T-helper 1 cell (primary cell): ENCODE data around the gene TMEM185A.
"Not testable (repeated sequence)": the region's sequence is repeated elsewhere in the genome, so short reads cannot be mapped to it uniquely, and the experiment has no call there.

ENCODE experiments used
- DNase-seq, 5 donors: peaks; one replicate each; pipeline ENCODE4 v3.0.0-alpha.2; 2012 to 2020

Gene TMEM185A

DNA sequence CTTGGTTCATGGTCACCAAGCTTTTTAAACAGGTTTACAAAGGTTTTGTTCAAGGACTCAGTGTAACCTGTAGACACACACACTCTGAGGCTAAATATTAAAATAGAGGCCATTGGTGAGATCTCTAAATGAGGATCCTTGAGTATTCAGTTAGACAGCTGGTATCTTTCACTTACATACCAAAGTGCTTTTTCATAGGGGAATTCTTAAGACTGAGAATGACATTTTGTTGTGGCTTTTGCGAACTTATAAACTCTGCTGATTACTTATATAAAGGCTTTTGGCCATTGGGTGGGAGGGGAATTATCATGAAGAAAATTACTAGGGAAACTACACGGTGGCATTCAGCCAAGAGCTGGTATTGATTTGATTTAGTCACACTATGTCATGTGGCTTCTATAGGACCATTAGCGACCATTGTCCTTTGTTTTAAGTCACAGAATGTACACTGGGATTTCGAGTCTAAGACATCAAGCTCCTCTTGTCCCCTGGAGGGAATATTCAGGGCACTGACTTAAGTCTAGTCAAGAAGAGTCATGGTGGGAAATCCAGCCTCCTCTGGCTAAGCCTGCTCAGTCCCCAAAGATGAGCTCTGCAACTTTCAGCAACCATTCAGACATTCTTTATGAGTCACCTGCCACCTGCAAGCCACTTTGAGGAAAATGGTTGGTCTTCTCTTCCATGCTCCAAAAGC is 80.2 kb downstream of the TMEM185A start:
- not testable (repeated sequence) for DNase-seq

DNA sequence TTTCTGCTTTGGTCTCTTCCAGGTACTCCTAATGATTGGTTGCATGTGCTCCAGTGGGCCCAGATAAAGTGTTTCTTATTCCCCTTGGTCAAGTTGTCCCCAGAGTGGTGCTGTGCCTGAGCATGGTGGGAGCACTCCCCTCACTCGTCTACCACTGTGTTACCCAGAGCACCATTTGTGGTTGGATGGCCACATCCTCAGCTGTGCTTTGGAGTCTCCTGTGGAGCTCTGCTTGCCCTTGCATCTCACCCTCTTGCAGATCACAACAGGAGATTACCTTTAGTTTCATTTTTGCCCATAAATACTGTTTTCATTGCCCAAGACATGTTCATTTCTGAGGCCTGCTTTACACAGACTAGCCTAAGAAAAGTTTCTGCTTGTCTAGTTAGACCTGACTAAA is 81.1 kb downstream of the TMEM185A start:
- DNase-seq = not testable (repeated sequence)

DNA sequence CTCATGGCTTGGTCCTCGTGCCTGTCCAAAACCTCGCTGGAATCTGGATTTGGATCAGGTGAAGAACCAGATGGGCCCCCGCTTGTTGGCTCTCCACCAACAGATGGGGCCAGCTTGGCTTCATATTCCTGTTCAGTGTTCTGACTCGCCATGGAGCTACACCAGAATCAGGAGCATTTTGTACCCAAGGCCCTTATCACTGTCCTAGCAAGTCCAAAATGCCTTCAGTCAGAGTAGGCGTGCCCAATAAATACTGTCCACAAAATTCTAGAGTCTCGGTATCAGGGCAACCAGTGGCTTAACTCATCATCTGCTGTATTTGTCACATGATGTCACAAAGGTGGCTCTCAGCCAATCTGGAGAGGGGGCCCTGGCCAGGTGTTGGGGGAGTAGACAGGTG is 81.9 kb downstream of the TMEM185A start, which contains the start of gene HSFX3:
HSFX3 (minus strand) TSS at position 224 of the 400 bp plus-strand sequence; CDS start at position 152, 72 bp downstream.
- DNase-seq = not testable (repeated sequence)

DNA sequence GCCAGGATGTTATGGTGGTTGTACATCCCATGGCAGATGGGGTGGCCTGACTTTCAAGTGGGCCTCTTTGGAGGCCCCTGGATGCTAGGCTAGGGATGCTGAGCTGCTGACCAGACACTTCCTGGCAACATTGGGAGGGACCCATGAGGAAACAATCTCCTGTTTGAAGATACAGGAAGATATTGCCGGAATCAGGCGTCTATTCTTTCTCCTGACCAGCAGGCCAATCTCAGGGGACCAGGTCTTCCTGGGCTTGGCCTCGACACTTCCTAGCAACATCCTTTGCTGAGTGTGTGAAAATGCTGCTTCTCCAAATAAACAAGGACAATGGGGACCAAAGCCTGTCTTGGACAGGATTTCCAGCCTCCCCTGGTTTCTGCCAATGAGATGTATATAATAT is 83.8 kb downstream of the TMEM185A start:
- DNase-seq = not testable (repeated sequence)

DNA sequence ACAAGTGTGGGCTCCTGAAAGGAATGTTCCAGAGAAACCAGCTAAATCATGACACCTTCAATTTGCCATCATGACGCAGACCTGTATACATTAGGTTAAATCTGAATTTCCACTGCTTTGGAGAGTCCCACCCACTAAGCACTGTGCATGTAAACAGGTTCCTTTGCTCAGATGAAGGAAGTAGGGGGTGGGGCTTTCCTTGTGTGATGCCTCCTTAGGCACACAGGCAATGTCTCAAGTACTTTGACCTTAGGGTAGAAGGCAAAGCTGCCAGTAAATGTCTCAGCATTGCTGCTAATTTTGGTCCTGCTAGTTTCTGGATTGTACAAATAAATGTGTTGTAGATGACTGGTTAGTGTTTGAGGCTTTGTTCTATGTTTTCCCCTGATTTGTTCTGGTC is 84.6 kb downstream of the TMEM185A start:
- DNase-seq = not testable (repeated sequence)
